GM19193 (cell line): Measurements from ENCODE around the gene UNC45A.

Experiments
- POLR2A ChIP-seq: IDR thresholded peaks from 4 replicates; pipeline ENCODE4 v1.6.1; 2011; ENCODE audit not compliant: insufficient read depth, insufficient read length; ENCODE audit errors: extremely low read depth

The UNC45A gene, protein sequence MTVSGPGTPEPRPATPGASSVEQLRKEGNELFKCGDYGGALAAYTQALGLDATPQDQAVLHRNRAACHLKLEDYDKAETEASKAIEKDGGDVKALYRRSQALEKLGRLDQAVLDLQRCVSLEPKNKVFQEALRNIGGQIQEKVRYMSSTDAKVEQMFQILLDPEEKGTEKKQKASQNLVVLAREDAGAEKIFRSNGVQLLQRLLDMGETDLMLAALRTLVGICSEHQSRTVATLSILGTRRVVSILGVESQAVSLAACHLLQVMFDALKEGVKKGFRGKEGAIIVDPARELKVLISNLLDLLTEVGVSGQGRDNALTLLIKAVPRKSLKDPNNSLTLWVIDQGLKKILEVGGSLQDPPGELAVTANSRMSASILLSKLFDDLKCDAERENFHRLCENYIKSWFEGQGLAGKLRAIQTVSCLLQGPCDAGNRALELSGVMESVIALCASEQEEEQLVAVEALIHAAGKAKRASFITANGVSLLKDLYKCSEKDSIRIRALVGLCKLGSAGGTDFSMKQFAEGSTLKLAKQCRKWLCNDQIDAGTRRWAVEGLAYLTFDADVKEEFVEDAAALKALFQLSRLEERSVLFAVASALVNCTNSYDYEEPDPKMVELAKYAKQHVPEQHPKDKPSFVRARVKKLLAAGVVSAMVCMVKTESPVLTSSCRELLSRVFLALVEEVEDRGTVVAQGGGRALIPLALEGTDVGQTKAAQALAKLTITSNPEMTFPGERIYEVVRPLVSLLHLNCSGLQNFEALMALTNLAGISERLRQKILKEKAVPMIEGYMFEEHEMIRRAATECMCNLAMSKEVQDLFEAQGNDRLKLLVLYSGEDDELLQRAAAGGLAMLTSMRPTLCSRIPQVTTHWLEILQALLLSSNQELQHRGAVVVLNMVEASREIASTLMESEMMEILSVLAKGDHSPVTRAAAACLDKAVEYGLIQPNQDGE

DNA sequence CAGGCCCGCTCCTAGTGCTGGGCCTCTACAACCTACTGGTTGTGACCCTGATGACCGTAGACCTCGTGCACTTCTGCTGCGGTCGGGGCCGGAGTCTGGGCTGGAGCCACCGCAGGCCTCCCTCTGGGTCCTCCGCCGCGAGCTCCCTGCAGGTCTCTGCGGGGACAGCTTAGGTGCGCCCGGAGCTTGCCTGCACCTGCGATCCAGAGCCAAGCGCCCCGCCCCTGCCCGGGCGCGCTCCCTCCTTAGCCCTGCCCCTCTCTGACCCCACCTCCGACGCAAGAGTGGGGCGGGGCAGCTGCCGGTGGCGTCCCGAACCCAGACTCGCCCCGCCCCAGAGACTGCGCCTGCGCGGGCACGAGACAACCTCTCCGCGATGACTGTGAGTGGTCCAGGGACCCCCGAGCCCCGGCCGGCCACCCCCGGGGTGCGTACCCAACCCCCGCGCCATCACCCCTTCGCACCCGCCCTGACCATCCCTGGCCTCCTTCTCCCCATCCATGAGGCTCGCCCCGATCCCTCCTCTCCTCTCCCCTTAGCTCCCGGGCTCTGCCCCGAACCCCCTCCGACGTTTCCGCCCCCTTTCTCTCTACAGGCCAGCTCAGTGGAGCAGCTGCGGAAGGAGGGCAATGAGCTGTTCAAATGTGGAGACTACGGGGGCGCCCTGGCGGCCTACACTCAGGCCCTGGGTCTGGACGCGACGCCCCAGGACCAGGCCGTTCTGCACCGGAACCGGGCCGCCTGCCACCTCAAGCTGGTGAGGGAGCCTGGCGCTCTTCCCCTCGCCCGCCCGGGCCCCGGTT, at the start of gene UNC45A:
TSS of gene UNC45A (plus strand) at position 337 of the 803 bp plus-strand sequence. CDS start at position 377, 40 bp downstream.
- peak; percentile 64 for TF ChIP-seq POLR2A

- no peak for TF ChIP-seq POLR2A
Observed at GRCh38 chr15:90885432-90886290, 49.4 kb upstream of the UNC45A start.

GRCh38 chr15:90886291-90886614, 48.8 kb upstream of the UNC45A start:
- no peak for TF ChIP-seq POLR2A

GRCh38 chr15:90887037-90887481, 48.0 kb upstream of the UNC45A start:
- TF ChIP-seq POLR2A: no peak

- TF ChIP-seq POLR2A: no peak
Observed at GRCh38 chr15:90889313-90889730, 45.8 kb upstream of the UNC45A start.

DNA sequence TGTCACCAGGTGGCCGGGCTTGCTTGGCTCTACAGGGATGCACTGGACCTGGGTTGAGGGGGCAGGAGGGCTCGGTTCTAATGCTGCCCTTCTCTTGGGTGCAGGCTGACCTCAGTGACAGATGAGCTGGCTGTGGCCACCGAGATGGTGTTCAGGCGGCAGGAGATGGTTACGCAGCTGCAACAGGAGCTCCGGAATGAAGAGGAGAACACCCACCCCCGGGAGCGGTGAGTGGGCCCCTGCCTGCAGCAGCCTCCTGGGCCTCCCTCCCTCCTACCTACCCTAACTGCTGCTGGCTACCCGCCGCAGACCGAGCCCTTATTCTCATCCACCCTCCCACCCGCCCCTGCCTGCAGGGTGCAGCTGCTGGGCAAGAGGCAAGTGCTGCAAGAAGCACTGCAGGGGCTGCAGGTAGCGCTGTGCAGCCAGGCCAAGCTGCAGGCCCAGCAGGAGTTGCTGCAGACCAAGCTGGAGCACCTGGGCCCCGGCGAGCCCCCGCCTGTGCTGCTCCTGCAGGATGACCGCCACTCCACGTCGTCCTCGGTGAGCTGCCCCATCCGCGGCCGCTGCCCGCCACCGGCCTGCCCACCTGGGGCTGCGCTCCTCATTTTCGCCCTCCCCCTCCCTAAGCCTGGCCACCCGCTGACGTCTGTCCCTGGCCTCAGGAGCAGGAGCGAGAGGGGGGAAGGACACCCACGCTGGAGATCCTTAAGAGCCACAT, 45.2 kb upstream of the UNC45A start:
- no peak for TF ChIP-seq POLR2A

DNA sequence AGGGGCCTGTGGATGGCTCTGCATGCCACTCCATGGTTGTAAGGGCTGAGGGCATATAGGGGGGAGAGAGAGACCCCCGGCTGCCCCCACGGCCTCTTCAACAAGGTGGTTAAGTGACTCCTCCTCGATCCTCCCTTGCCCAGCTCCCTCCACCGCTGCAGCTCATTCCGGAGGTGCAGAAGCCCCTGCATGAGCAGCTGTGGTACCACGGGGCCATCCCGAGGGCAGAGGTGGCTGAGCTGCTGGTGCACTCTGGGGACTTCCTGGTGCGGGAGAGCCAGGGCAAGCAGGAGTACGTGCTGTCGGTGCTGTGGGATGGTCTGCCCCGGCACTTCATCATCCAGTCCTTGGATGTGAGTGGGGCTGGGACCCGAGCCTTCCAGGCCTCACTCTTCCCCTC, 44.2 kb upstream of the UNC45A start:
- no peak for TF ChIP-seq POLR2A

DNA sequence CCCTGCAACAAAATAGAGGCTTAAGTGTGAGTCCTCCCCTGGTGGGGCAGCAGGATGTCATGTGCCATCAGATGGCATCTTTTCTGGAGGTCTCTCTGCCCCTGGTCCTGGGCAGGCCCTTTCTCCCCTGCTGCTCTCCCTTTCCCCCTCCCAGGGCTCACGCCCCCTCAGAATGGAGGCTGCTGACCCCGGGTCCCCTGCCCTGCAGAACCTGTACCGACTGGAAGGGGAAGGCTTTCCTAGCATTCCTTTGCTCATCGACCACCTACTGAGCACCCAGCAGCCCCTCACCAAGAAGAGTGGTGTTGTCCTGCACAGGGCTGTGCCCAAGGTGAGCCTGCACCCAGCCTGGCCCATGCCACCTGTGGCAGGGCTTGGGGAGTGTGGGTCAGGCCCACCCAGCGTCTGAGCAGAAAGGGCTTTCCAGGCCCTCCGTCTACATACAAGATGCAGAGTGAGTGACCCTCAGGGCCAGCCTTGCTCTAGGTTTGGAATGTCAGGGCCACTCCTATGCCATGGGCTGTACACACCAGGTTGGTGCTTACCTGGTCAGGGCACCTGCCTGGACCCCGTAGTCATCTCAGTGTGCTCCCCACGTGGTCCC, 43.6 kb upstream of the UNC45A start:
- TF ChIP-seq POLR2A: no peak

DNA sequence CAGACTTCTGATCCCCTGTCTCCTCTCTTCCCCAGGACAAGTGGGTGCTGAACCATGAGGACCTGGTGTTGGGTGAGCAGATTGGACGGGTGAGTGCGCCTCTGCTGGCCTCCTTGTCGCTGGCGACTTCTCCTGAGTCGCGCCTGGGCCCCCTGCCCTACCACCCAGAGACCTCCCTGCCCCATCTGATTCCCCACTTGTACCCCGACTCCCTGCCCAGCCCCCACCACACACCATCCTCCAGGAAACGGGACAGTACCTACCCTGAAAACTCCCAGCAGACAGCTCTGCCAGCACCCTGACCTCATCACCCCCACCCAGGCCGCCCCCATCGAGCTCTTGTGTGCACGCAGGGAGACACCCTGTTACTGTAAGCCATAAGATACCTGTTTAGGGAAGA, 43.1 kb upstream of the UNC45A start:
- no peak for TF ChIP-seq POLR2A

- TF ChIP-seq POLR2A: no peak
Observed at GRCh38 chr15:90892498-90893174, 42.4 kb upstream of the UNC45A start.

DNA sequence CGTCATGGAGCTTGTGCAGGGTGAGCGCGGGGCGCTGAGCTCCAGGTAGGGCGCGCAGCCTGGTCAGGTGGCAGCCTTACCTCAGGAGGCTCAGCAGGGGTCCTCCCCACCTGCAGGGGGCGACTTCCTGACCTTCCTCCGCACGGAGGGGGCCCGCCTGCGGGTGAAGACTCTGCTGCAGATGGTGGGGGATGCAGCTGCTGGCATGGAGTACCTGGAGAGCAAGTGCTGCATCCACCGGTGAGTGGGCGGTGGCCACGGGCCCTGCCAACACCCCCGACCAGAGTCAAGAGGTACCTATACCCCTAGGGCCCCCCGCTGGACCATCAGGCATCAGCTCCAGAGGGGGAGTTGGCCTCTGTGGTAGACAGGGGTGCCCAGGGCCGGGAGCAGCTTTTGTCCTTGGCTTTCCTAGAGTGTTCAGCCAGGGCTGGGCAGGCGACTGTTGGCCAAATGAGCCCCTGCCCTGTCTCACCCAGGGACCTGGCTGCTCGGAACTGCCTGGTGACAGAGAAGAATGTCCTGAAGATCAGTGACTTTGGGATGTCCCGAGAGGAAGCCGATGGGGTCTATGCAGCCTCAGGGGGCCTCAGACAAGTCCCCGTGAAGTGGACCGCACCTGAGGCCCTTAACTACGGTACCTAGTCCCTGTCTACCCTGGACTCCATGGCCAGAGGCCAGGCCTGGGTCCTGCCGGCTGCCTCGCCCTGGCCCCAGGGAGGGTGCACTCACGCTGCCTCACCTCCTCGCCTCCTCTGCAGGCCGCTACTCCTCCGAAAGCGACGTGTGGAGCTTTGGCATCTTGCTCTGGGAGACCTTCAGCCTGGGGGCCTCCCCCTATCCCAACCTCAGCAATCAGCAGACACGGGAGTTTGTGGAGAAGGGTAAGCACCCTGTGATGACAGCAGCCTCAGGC, 41.7 kb upstream of the UNC45A start:
- no peak for TF ChIP-seq POLR2A
